GM04504 (cell line): Measurements from ENCODE around the gene DNAH14.
"Not testable (repeated sequence)": the region's sequence is repeated elsewhere in the genome, so short reads cannot be mapped to it uniquely, and the experiment has no call there.

Source experiments
- DNase-seq: peaks from one replicate; pipeline ENCODE4 v3.0.0-alpha.2; 2012; ENCODE audit warnings: low read depth

The DNAH14 gene

DNA sequence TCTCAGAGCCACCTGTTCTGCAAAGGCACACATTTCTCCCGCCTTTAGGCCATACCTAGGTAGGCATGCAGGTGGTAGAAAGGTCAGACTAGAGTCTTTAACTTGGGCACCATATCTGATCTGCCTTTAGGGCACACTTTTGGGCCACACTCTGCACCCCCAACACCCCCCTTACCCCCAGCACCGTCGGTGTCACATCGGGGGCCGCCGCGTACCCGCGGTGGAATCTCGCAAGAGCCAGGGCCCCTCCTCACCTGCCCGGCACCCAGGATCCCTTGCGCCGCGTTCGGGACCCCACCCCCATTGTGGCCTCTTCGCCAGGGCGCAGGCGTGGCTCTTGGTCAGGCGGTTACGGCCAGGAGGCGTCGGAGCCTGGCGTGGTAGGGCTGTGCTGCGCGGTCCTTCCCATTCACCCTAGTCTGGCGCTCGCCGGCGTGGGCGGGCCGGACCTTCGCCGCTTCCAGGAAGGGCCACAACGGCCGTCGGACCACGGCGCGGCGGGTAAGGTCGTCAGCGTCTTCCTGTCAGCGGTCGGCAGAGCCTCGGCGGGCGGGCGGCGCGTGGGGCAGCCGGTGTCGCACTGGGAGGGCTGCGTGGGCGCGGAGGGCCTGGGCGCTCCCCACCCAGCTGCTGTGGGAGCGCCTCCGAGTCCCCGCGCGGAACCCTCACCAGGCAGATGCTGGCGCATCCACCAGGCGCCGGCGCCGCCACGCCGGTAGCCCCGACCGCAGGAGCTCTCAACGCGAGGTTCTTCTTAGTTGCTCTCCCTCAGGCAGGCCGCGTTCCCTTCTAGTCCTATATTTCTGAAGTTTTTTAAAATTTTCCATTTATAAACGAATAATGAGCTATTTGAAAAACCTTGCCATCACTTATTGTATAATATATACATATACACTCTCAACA is at the start of gene DNAH14:
Gene DNAH14, plus strand, starts transcription at position 341 of the 903 bp plus-strand sequence. CDS start 23,028 bp downstream, outside the sequence.
- peak; percentile 31 for DNase-seq

DNA sequence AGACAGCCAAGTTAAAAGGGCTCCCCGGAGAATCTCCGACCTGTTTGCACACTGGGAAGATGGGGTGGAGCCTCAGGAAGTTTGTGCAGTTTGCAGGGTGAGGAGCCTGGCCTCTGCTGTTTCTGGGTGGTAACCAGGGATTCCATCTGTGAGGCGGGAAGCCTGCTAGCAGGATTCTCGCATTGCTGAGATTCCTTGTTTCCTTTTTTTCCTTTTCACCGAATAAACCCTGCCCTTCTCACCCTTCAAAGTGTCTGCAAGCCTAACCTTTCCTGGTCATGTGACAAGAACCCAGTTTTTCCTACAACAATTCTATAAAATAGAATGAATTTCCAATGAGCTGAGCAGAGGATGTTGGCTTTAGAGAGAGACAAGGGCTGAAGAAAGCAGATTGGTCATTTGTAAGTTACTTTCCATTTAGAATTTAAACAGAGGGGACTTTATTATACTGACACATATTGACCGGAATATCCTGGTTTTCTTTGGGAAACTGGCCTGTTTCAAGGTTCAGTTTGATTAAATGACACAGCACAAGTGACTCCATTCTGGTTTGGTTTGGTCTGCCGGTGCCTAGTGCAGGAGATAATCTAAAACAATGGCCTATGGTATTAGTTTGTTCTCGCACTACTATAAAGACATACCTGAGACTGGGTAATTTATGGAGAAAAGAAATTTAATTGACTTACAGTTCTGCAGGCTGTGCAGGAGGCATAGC is 48.7 kb upstream of the DNAH14 start:
- no peak for DNase-seq

DNA sequence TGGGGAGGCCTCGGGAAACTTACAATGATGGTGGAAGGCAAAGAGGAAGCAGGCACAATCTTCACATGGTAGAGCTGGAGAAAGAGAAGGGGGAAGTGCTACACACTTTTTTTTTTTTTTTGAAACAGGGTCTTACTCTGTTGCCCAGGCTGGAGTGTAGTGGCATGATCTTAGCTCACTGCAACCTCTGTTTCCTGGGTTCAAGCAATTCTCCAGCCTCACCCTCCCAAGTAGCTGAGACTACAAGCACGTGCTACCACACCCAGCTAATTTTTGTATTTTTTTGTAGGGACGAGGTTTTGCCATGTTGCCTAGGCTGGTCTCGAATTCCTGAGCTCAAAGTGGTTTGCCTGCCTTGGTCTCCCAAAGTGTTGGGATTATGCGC is 48.2 kb upstream of the DNAH14 start:
- not testable (repeated sequence) for DNase-seq

DNA sequence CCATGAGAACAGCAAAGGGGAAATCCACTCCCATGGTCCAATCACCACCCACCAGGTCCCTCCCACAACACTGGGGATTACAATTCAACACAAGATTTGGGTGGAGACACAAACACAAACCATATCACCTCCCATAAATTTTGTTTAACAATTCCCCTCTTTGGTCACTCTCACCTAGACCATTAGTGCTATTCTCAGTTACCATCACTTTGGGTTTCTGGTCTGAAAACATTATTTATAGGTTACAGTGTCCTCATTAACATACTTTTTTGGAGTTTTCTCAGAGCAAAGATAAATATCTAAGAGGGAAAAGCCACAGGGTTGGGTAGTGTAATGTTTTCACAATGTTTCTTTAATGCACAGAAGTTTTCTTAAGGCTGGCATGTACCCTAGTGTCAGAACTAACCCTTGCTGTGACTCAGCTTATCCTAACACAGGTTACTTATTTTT is 47.7 kb upstream of the DNAH14 start:
- no peak for DNase-seq

GRCh38 chr1:224882264-224882663 is 47.2 kb upstream of the DNAH14 start:
- no peak for DNase-seq

GRCh38 chr1:224883091-224883490 is 46.4 kb upstream of the DNAH14 start:
- no peak for DNase-seq

GRCh38 chr1:224884361-224884801 is 45.1 kb upstream of the DNAH14 start:
- no peak for DNase-seq

GRCh38 chr1:224885376-224885775 is 44.1 kb upstream of the DNAH14 start:
- not testable (repeated sequence) for DNase-seq

DNA sequence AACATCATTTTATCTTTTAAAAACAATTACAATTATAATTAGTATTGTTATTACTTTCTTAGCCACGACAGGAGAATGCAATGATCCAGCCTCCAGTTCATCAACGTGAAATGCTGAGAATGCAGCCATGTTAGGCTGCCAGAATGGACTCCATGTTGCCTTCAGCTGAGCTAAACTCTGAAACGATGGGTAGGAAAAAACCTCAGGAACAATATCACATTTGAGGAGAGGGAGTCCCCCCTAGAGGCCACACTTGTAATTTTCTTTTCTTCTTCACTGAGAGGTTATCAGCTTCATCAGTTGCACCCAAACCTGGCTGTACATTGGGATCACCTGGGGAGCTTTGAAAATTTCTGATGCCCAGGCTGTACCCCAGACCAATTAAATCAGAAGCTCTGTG is 34.6 kb upstream of the DNAH14 start:
- DNase-seq, result no peak

GRCh38 chr1:224896130-224896781 is 33.2 kb upstream of the DNAH14 start:
- DNase-seq, result no peak

- no peak for DNase-seq
These were observed 31.7 kb upstream of the DNAH14 start for GRCh38 chr1:224897529-224898327.

DNA sequence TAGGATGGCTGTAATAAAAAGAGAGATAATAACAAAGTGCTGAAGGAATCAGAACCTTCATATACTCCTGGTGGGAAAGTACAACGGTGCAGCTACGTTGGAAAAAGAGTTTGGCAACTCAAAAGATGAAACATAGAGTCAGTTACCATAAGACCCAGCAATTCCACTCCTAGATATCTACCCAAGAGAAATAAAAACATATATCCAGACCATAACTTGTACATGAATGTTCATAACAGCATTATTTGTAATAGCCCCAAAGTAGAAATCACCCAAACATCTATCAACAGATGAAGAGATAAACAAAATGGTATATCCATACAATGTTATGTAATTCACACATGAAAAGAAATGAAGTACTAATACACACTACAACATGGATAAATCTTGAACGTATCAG is 30.5 kb upstream of the DNAH14 start:
- DNase-seq, result no peak

GRCh38 chr1:224900062-224900630 is 29.3 kb upstream of the DNAH14 start:
- no peak for DNase-seq

DNA sequence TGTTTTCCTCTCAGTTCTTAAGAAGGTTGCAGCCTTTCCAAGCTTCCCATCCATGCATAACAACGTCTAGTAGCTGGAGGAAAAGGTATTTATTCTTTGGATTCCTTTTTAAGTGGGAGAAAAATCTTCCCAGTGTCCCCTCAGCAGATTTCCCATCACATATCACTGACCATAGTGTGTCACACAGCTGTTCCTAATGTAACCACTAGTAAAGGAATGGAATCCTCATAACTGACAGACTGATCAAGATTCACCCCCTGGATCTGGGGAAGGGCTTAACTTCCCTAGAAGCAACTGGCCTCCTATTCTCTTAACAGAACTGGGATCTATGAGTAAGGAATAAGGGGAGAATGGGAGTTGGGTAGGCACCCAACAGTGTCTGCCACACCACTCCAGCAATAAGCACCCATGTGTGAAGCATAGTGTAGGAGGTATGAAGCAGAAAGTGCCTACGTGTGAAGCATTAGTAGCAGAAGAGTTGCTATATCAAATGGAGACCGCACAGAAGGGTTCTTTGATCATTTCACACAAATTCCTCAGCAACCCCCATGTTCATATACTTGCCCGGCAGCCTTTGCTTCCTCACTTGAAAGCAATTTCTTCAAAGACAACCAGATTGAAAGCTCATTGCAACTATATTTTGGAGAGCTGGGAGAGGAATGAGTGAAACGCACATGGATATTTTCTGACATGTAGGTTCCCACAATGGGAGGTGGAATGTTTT is 28.2 kb upstream of the DNAH14 start:
- no peak for DNase-seq

DNA sequence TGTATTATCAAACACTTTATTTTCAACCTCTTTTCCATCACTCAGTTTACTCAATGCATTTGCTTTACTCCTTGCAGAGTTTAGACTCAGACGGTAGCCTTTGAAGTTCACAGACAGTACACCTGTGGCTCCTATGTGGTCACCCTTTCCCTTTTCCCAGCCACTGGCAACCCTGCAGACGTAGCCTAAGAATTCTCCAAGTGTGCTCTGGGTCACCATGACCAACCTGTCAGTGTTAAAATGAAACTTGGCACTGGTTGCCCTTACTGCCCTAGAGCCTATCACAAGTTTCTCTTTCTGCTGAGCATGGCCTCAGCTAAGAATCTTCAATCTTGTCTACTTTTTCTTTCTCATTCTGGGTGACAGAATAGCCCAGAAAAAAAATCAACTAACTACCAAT is 25.5 kb upstream of the DNAH14 start:
- DNase-seq, result no peak

DNA sequence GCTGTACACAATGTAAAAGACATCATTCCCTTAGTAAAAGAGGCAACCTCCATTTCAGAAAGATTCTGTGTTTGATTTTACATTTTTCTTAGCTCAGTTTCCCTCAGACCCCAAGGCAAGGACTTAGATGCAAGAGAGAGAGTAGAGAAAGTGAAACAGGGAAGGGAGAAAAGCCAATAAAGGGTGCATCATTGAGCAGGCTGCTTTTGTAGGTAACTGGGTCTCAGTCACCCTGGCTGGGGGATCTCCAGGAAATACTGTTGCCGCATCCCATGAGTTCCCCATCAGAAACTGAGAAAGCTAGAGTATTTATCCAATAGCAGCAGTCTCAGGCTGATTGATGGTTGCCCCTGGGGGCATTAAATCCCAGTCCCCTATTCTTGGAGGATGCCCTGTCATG is 23.1 kb upstream of the DNAH14 start:
- DNase-seq, result no peak

DNA sequence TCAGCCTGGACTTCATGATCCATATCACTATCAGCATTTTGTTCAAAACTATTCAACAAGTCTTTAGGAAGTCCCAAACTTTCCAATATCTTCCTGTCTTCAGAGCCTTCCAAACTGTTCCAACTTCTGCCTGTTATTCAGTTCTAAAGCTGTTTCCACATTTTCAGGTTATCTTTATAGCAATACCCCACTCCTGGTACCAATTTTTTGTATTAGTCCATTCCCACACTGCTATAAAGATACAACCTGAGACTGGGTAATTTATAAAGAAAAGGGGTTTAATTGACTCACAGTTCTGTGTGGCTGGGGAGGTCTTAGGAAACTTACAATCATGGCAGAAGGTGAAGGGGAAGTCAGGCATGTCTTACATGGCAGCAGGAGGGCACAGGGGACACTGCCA is 18.3 kb upstream of the DNAH14 start:
- no peak for DNase-seq

GRCh38 chr1:224914292-224914900 is 15.1 kb upstream of the DNAH14 start:
- no peak for DNase-seq

- no peak for DNase-seq
These were observed 10.0 kb upstream of the DNAH14 start for GRCh38 chr1:224919508-224919907.

DNA sequence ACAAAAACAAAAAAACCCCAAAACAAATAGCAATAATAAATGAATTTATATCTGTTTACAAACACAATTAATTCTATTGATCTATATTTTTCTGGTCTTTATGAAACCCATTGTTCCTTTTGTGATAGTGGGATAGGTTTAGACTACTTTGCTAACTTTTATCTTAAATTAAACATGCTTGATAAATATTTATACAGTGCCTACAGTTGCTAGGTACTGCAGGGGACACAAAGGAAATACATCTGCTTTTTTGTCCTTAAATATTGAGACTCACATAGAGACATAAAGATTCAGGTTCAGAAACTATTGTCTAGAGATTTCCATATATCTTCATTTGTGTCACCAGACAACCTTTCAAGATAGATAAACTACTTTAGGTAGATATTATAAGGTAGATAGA is 8.5 kb upstream of the DNAH14 start:
- no peak for DNase-seq
